ENCODE results near the gene MCFD2.

Gene MCFD2

GRCh38 chr2:46915281-46915810, at the start of gene MCFD2:
Gene MCFD2, minus strand, starts transcription at chr2:46915806. Its CDS starts 6,635 bp downstream, at chr2:46909171.
- DNase-seq (ENCODE audit: low spot score), result no peak

- no peak for DNase-seq (ENCODE audit: low spot score)
Observed at GRCh38 chr2:46964835-46965560, 49.4 kb upstream of the MCFD2 start.

- no peak for DNase-seq (ENCODE audit: low spot score)
Observed at GRCh38 chr2:46963941-46964673, 48.5 kb upstream of the MCFD2 start.

GRCh38 chr2:46963210-46963609, 47.6 kb upstream of the MCFD2 start:
- DNase-seq (ENCODE audit: low spot score), result no peak

GRCh38 chr2:46962751-46963150, 47.1 kb upstream of the MCFD2 start:
- no peak for DNase-seq (ENCODE audit: low spot score)

GRCh38 chr2:46960618-46961017, 45.0 kb upstream of the MCFD2 start:
- no peak for DNase-seq (ENCODE audit: low spot score)

GRCh38 chr2:46958431-46959017, 42.9 kb upstream of the MCFD2 start:
- DNase-seq (ENCODE audit: low spot score), result no peak

- no peak for DNase-seq (ENCODE audit: low spot score)
Observed at GRCh38 chr2:46956981-46957531, 41.5 kb upstream of the MCFD2 start.

GRCh38 chr2:46955764-46956163, 40.2 kb upstream of the MCFD2 start:
- DNase-seq (ENCODE audit: low spot score), result no peak

GRCh38 chr2:46954951-46955571, 39.5 kb upstream of the MCFD2 start:
- DNase-seq (ENCODE audit: low spot score), result no peak

GRCh38 chr2:46952171-46952570, 36.6 kb upstream of the MCFD2 start:
- DNase-seq (ENCODE audit: low spot score), result no peak

GRCh38 chr2:46951290-46952064, 35.9 kb upstream of the MCFD2 start:
- no peak for DNase-seq (ENCODE audit: low spot score)

GRCh38 chr2:46950314-46950713, 34.7 kb upstream of the MCFD2 start:
- DNase-seq (ENCODE audit: low spot score), result no peak

GRCh38 chr2:46947841-46948240, 32.2 kb upstream of the MCFD2 start:
- no peak for DNase-seq (ENCODE audit: low spot score)

GRCh38 chr2:46945671-46946070, 30.1 kb upstream of the MCFD2 start:
- DNase-seq (ENCODE audit: low spot score), result no peak

- peak; percentile 80 for DNase-seq (ENCODE audit: low spot score)
Observed at GRCh38 chr2:46943881-46944798, 28.5 kb upstream of the MCFD2 start.

- no peak for DNase-seq (ENCODE audit: low spot score)
Observed at GRCh38 chr2:46942891-46943626, 27.5 kb upstream of the MCFD2 start.

GRCh38 chr2:46942143-46942526, 26.5 kb upstream of the MCFD2 start:
- DNase-seq (ENCODE audit: low spot score), result peak; percentile 76

- DNase-seq (ENCODE audit: low spot score), result no peak
Observed at GRCh38 chr2:46939626-46940359, 24.2 kb upstream of the MCFD2 start.
